ENCODE data around the gene ALG1L2. TPM values are rescaled to one million over a fixed set of nuclear protein-coding genes. Genes with fewer than 3 reads are reported as not detected.
"Not testable (repeated sequence)": the region's sequence is repeated elsewhere in the genome, so short reads cannot be mapped to it uniquely, and the experiment has no call there.

The ALG1L2 gene
- total and polyA plus RNA-seq, 2 donors: 0.09 to 0.28 TPM

- not testable (repeated sequence) for H3K4me3 ChIP-seq (ENCODE audit: low read length in 2 of 2); H3K27ac ChIP-seq (ENCODE audit: low read depth in 1 of 2, low read length in 1 of 2); DNase-seq (ENCODE audit: low read depth in 6 of 9, low spot score in 9 of 9); H3K9me3 ChIP-seq (ENCODE audit: control insufficient read depth in 2 of 2, insufficient read depth in 1 of 2, low read length in 1 of 2); H3K27me3 ChIP-seq (ENCODE audit: control insufficient read depth in 2 of 2, insufficient read depth in 1 of 2, low read length in 1 of 2); H3K4me1 ChIP-seq (ENCODE audit: control insufficient read depth in 2 of 2, insufficient read depth in 2 of 2, low read length in 2 of 2); H3K36me3 ChIP-seq (ENCODE audit: control insufficient read depth in 2 of 2, insufficient read depth in 2 of 2, low read length in 1 of 2)
- WGBS: 98% methylated on average over 2 of the region's 4 CpGs
Observed at GRCh38 chr3:130058267-130058657, 23.4 kb upstream of the ALG1L2 start.

GRCh38 chr3:130058716-130059115 is 22.9 kb upstream of the ALG1L2 start:
- H3K9me3 ChIP-seq (ENCODE audit: control insufficient read depth in 2 of 2, insufficient read depth in 1 of 2, low read length in 1 of 2); H3K4me1 ChIP-seq (ENCODE audit: control insufficient read depth in 2 of 2, insufficient read depth in 2 of 2, low read length in 2 of 2); H3K4me3 ChIP-seq (ENCODE audit: low read length in 2 of 2); H3K36me3 ChIP-seq (ENCODE audit: control insufficient read depth in 2 of 2, insufficient read depth in 2 of 2, low read length in 1 of 2); H3K27me3 ChIP-seq (ENCODE audit: control insufficient read depth in 2 of 2, insufficient read depth in 1 of 2, low read length in 1 of 2); DNase-seq (ENCODE audit: low read depth in 6 of 9, low spot score in 9 of 9); H3K27ac ChIP-seq (ENCODE audit: low read depth in 1 of 2, low read length in 1 of 2): not testable (repeated sequence)
- WGBS: 63% methylated on average over 6 of the region's 6 CpGs

GRCh38 chr3:130059162-130059561 is 22.5 kb upstream of the ALG1L2 start:
- H3K27me3 ChIP-seq (ENCODE audit: control insufficient read depth in 2 of 2, insufficient read depth in 1 of 2, low read length in 1 of 2); H3K36me3 ChIP-seq (ENCODE audit: control insufficient read depth in 2 of 2, insufficient read depth in 2 of 2, low read length in 1 of 2); H3K4me3 ChIP-seq (ENCODE audit: low read length in 2 of 2); H3K27ac ChIP-seq (ENCODE audit: low read depth in 1 of 2, low read length in 1 of 2); H3K9me3 ChIP-seq (ENCODE audit: control insufficient read depth in 2 of 2, insufficient read depth in 1 of 2, low read length in 1 of 2); H3K4me1 ChIP-seq (ENCODE audit: control insufficient read depth in 2 of 2, insufficient read depth in 2 of 2, low read length in 2 of 2); DNase-seq (ENCODE audit: low read depth in 6 of 9, low spot score in 9 of 9): not testable (repeated sequence)
- 96% methylated on average over 1 of the region's 1 CpG for WGBS

- 94% methylated on average over 4 of the region's 4 CpGs for WGBS
- no peaks in the 10 kb centered on the region for H3K36me3 ChIP-seq (ENCODE audit: control insufficient read depth in 2 of 2, insufficient read depth in 2 of 2, low read length in 1 of 2)
- H3K4me1 ChIP-seq (ENCODE audit: control insufficient read depth in 2 of 2, insufficient read depth in 2 of 2, low read length in 2 of 2): peaks cover 0 to 3% of the 10 kb centered on the region in 2 donors
- H3K9me3 ChIP-seq (ENCODE audit: control insufficient read depth in 2 of 2, insufficient read depth in 1 of 2, low read length in 1 of 2): no peaks in the 10 kb centered on the region
- DNase-seq (ENCODE audit: low read depth in 6 of 9, low spot score in 9 of 9): no peak
- no peak overlapping the region for H3K4me3 ChIP-seq (ENCODE audit: low read length in 2 of 2)
- no peaks in the 10 kb centered on the region for H3K27me3 ChIP-seq (ENCODE audit: control insufficient read depth in 2 of 2, insufficient read depth in 1 of 2, low read length in 1 of 2)
- H3K27ac ChIP-seq (ENCODE audit: low read depth in 1 of 2, low read length in 1 of 2): no peak overlapping the region
Observed at GRCh38 chr3:130073582-130073981, 8.0 kb upstream of the ALG1L2 start.

GRCh38 chr3:130077636-130078035 is 4.0 kb upstream of the ALG1L2 start:
- H3K36me3 ChIP-seq (ENCODE audit: control insufficient read depth in 2 of 2, insufficient read depth in 2 of 2, low read length in 1 of 2): no peaks in the 10 kb centered on the region
- H3K27me3 ChIP-seq (ENCODE audit: control insufficient read depth in 2 of 2, insufficient read depth in 1 of 2, low read length in 1 of 2): no peaks in the 10 kb centered on the region
- H3K9me3 ChIP-seq (ENCODE audit: control insufficient read depth in 2 of 2, insufficient read depth in 1 of 2, low read length in 1 of 2): no peaks in the 10 kb centered on the region
- H3K4me1 ChIP-seq (ENCODE audit: control insufficient read depth in 2 of 2, insufficient read depth in 2 of 2, low read length in 2 of 2): peaks cover 4 to 19% of the 10 kb centered on the region in 2 donors
- no peak for DNase-seq (ENCODE audit: low read depth in 6 of 9, low spot score in 9 of 9)
- WGBS: 97% methylated on average over 7 of the region's 7 CpGs
- no peak overlapping the region for H3K4me3 ChIP-seq (ENCODE audit: low read length in 2 of 2)
- no peak overlapping the region for H3K27ac ChIP-seq (ENCODE audit: low read depth in 1 of 2, low read length in 1 of 2)

GRCh38 chr3:130083363-130084090 is 1.9 kb downstream of the ALG1L2 start:
- not testable (repeated sequence) for H3K27ac ChIP-seq (ENCODE audit: low read depth in 1 of 2, low read length in 1 of 2); DNase-seq (ENCODE audit: low read depth in 6 of 9, low spot score in 9 of 9); H3K9me3 ChIP-seq (ENCODE audit: control insufficient read depth in 2 of 2, insufficient read depth in 1 of 2, low read length in 1 of 2); H3K27me3 ChIP-seq (ENCODE audit: control insufficient read depth in 2 of 2, insufficient read depth in 1 of 2, low read length in 1 of 2); H3K36me3 ChIP-seq (ENCODE audit: control insufficient read depth in 2 of 2, insufficient read depth in 2 of 2, low read length in 1 of 2); H3K4me3 ChIP-seq (ENCODE audit: low read length in 2 of 2)
- H3K4me1 ChIP-seq (ENCODE audit: control insufficient read depth in 2 of 2, insufficient read depth in 2 of 2, low read length in 2 of 2): peaks cover 4 to 29% of the 10 kb centered on the region in 2 donors
- 89% methylated on average over 7 of the region's 7 CpGs for WGBS

GRCh38 chr3:130084436-130084980 is 2.9 kb downstream of the ALG1L2 start:
- Histone ChIP-seq H3K9me3 (ENCODE audit: control insufficient read depth in 2 of 2, insufficient read depth in 1 of 2, low read length in 1 of 2) (peaks cover 0 to 3% of the 10 kb centered on the region in 2 donors), H3K4me1 (ENCODE audit: control insufficient read depth in 2 of 2, insufficient read depth in 2 of 2, low read length in 2 of 2) (peaks cover 4 to 29% of the 10 kb centered on the region in 2 donors), H3K27me3 (ENCODE audit: control insufficient read depth in 2 of 2, insufficient read depth in 1 of 2, low read length in 1 of 2) (no peaks in the 10 kb centered on the region), H3K27ac (ENCODE audit: low read depth in 1 of 2, low read length in 1 of 2) (no peak overlapping the region), H3K36me3 (ENCODE audit: control insufficient read depth in 2 of 2, insufficient read depth in 2 of 2, low read length in 1 of 2) (no peaks in the 10 kb centered on the region), H3K4me3 (ENCODE audit: low read length in 2 of 2) (no peak overlapping the region)
- WGBS: 56% methylated on average over 5 of the region's 5 CpGs
- DNase-seq (ENCODE audit: low read depth in 6 of 9, low spot score in 9 of 9): no peak

GRCh38 chr3:130085881-130086280 is 4.2 kb downstream of the ALG1L2 start:
- Histone ChIP-seq H3K27ac (ENCODE audit: low read depth in 1 of 2, low read length in 1 of 2) (no peak overlapping the region), H3K9me3 (ENCODE audit: control insufficient read depth in 2 of 2, insufficient read depth in 1 of 2, low read length in 1 of 2) (peaks cover 0 to 3% of the 10 kb centered on the region in 2 donors), H3K4me3 (ENCODE audit: low read length in 2 of 2) (no peak overlapping the region), H3K36me3 (ENCODE audit: control insufficient read depth in 2 of 2, insufficient read depth in 2 of 2, low read length in 1 of 2) (no peaks in the 10 kb centered on the region), H3K27me3 (ENCODE audit: control insufficient read depth in 2 of 2, insufficient read depth in 1 of 2, low read length in 1 of 2) (no peaks in the 10 kb centered on the region), H3K4me1 (ENCODE audit: control insufficient read depth in 2 of 2, insufficient read depth in 2 of 2, low read length in 2 of 2) (peaks cover 4 to 26% of the 10 kb centered on the region in 2 donors)
- WGBS: 46% methylated on average over 6 of the region's 6 CpGs
- DNase-seq (ENCODE audit: low read depth in 6 of 9, low spot score in 9 of 9): no peak

GRCh38 chr3:130086628-130087027 is 5.0 kb downstream of the ALG1L2 start:
- H3K4me3 ChIP-seq (ENCODE audit: low read length in 2 of 2); DNase-seq (ENCODE audit: low read depth in 6 of 9, low spot score in 9 of 9): not testable (repeated sequence)
- 19% methylated on average over 2 of the region's 2 CpGs for WGBS

More at GRCh38 chr3:130086628-130087027, 5.0 kb downstream of the ALG1L2 start:
- H3K27ac ChIP-seq (ENCODE audit: low read depth in 1 of 2, low read length in 1 of 2); H3K27me3 ChIP-seq (ENCODE audit: control insufficient read depth in 2 of 2, insufficient read depth in 1 of 2, low read length in 1 of 2); H3K9me3 ChIP-seq (ENCODE audit: control insufficient read depth in 2 of 2, insufficient read depth in 1 of 2, low read length in 1 of 2); H3K36me3 ChIP-seq (ENCODE audit: control insufficient read depth in 2 of 2, insufficient read depth in 2 of 2, low read length in 1 of 2): not testable (repeated sequence)
- peaks cover 0 to 19% of the 10 kb centered on the region in 2 donors for H3K4me1 ChIP-seq (ENCODE audit: control insufficient read depth in 2 of 2, insufficient read depth in 2 of 2, low read length in 2 of 2)
